A673 (cell line): ENCODE measurements around the gene ENKD1.

Source experiments
- CTCF ChIP-seq: fragments of 300-800, 200-600 bp; sonication (generic); conservative IDR thresholded peaks from 2 replicates; pipeline ENCODE4 v1.5.1; 2017; ENCODE audit warnings: low read depth, mild to moderate bottlenecking, antibody characterized with exemption, low read length, moderate library complexity, mixed read lengths
- EZH2 ChIP-seq: fragments of 200-600 bp; sonication (generic); IDR thresholded peaks from 2 replicates; pipeline ENCODE4 v1.6.1; 2017; ENCODE audit warnings: borderline replicate concordance, low read depth, mild to moderate bottlenecking, mixed read lengths, antibody characterized with exemption, low read length; ENCODE audit not compliant: poor library complexity, severe bottlenecking

- TF ChIP-seq CTCF (no peak), EZH2 (no peak)
Observed at GRCh38 chr16:67641779-67642708, 24.5 kb downstream of the ENKD1 start.
